Measurements from ENCODE around the gene XIRP1.

XIRP1 gene

GRCh38 chr3:39184081-39184967 is 8.1 kb downstream of the XIRP1 start:
- no peak overlapping the region for H3K27ac ChIP-seq
- TF ChIP-seq ZFX (IDR thresholded peaks at IDR 0.05), result no peak
- TF ChIP-seq, protein P1, sequence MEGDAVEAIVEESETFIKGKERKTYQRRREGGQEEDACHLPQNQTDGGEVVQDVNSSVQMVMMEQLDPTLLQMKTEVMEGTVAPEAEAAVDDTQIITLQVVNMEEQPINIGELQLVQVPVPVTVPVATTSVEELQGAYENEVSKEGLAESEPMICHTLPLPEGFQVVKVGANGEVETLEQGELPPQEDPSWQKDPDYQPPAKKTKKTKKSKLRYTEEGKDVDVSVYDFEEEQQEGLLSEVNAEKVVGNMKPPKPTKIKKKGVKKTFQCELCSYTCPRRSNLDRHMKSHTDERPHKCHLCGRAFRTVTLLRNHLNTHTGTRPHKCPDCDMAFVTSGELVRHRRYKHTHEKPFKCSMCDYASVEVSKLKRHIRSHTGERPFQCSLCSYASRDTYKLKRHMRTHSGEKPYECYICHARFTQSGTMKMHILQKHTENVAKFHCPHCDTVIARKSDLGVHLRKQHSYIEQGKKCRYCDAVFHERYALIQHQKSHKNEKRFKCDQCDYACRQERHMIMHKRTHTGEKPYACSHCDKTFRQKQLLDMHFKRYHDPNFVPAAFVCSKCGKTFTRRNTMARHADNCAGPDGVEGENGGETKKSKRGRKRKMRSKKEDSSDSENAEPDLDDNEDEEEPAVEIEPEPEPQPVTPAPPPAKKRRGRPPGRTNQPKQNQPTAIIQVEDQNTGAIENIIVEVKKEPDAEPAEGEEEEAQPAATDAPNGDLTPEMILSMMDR (conservative IDR thresholded peaks at IDR 0.05), result no peak

GRCh38 chr3:39183211-39184080 is 8.9 kb downstream of the XIRP1 start:
- TF ChIP-seq, protein P1 (conservative IDR thresholded peaks at IDR 0.05), result no peak
- no peak for TF ChIP-seq ZFX (IDR thresholded peaks at IDR 0.05)
- H3K27ac ChIP-seq, result no peak overlapping the region

GRCh38 chr3:39181408-39182335 is 10.7 kb downstream of the XIRP1 start:
- no peak for TF ChIP-seq ZFX (IDR thresholded peaks at IDR 0.05)
- TF ChIP-seq, protein P1 (conservative IDR thresholded peaks at IDR 0.05), result no peak
- peak overlapping the region; percentile 74 for H3K27ac ChIP-seq

DNA sequence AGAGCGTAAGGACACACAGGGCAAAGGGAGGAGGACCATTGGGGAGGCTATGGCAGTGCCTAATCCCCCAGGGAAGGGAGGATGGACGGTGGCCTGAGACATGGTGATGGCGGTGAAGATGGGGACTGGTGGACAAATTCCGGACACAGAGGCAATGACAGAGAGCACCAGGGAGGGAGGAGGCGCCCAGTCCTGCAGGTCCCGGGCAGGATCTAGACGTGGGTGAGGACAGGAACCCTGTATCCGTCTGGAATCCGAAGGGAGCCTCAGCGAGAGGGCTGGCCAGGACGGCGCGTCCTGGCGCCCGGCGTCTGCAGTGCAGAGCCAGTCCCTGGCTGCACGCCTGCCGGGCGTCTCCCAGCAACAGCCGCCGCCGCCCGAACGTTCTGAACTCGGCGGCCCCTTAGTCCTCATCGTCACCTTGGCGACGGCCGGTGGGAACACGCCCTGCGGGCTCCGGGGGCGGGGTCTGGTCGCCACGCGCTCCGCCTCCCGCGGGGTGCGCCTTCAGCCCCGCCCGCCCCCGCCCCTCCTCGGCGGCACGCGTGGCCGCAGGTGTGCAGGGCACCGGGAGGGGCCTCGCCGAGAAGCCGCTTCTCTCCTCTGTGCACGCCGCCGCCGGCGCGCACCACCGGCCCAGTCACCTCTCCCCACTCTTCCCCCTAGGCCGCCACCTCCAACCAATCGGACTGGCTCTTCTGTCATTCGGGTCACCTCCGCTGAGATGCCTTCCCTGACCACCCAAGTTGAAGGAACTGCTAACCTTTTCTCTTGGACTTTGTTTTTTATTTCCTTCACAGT is 11.6 kb downstream of the XIRP1 start:
- TF ChIP-seq ZFX (IDR thresholded peaks at IDR 0.05), result no peak
- TF ChIP-seq, protein P1 (conservative IDR thresholded peaks at IDR 0.05), result no peak; the same call in 1 of the 2 replicates
- peak overlapping the region; percentile 74 for H3K27ac ChIP-seq

DNA sequence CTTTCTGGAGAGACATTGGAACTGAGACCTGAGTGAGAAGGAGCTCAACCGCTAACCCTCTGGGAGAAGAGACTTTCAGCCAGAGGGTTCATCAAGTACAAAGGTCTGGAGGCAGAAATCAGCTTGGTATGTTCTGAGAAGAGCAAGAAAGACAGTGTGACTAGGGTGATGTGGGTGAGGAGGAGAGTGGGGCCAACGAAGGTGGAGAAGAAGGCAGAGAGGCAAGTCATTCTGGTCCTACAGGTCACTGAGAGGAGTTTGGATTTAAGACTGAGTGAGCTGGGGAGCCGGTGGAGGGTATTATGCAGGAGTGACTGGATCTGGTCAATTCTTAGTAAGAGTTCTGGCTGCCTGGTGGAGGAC is 12.2 kb downstream of the XIRP1 start:
- TF ChIP-seq, protein P1 (conservative IDR thresholded peaks at IDR 0.05), result no peak
- no peak for TF ChIP-seq ZFX (IDR thresholded peaks at IDR 0.05)
- H3K27ac ChIP-seq, result peak overlapping the region; percentile 74

GRCh38 chr3:39178553-39178952 is 13.8 kb downstream of the XIRP1 start:
- peak overlapping the region; percentile 79 for H3K27ac ChIP-seq
- TF ChIP-seq, protein P1 (conservative IDR thresholded peaks at IDR 0.05), result no peak
- no peak for TF ChIP-seq ZFX (IDR thresholded peaks at IDR 0.05)
